H1 (cell line): ENCODE results near the gene CACNA1C.

Experiments used
- ATF3 ChIP-seq: IDR thresholded peaks from 2 replicates; pipeline ENCODE4 v1.6.1; 2011; ENCODE audit warnings: low read depth, mild to moderate bottlenecking, low read length; ENCODE audit not compliant: insufficient read depth
- CTCF ChIP-seq, 3 experiments: IDR thresholded peaks; 1 replicate in 2 of 3; 2 replicates in 1 of 3; pipeline versions ENCODE4 v1.5.1 to v1.6.1; 2011; ENCODE audit warnings: low read length in 3 of 3, mild to moderate bottlenecking in 3 of 3, inconsistent platforms in 2 of 3, low read depth in 1 of 3, moderate library complexity in 1 of 3; ENCODE audit not compliant: insufficient read depth in 1 of 3; ENCODE audit errors: control extremely low read depth in 1 of 3
- EP300 ChIP-seq, 2 experiments: IDR thresholded peaks; 1 replicate in 1 of 2; 2 replicates in 1 of 2; pipeline ENCODE4 v1.6.1; 2011 to 2012; ENCODE audit warnings: low read depth in 2 of 2, low read length in 2 of 2, mild to moderate bottlenecking in 2 of 2, borderline replicate concordance in 1 of 2, inconsistent platforms in 1 of 2, moderate library complexity in 1 of 2
- POLR2AphosphoS5 ChIP-seq: IDR thresholded peaks from 2 replicates; pipeline ENCODE4 v1.6.1; 2011; ENCODE audit warnings: low read depth, low read length
- RAD21 ChIP-seq, 2 experiments: IDR thresholded peaks in 1 of 2; conservative IDR thresholded peaks in 1 of 2; 2 replicates each; pipeline ENCODE4 v1.6.1; 2011; ENCODE audit warnings: low read depth in 2 of 2, low read length in 2 of 2, improper control_type of control experiment in 1 of 2, inconsistent platforms in 1 of 2, mild to moderate bottlenecking in 1 of 2, moderate library complexity in 1 of 2
- RXRA ChIP-seq: IDR thresholded peaks from 2 replicates; pipeline ENCODE4 v1.6.1; 2011; ENCODE audit warnings: low read depth, mild to moderate bottlenecking, low read length, moderate library complexity; ENCODE audit not compliant: insufficient read depth
- SP1 ChIP-seq: IDR thresholded peaks from 2 replicates; pipeline ENCODE4 v1.6.1; 2011; ENCODE audit warnings: low read depth, low read length
- SP2 ChIP-seq: IDR thresholded peaks from 2 replicates; pipeline ENCODE4 v1.6.1; 2012; ENCODE audit warnings: mild to moderate bottlenecking, low read length, inconsistent platforms
- TAF1 ChIP-seq: IDR thresholded peaks from 2 replicates; pipeline ENCODE4 v1.6.1; 2011; ENCODE audit warnings: mild to moderate bottlenecking, low read depth, low read length
- USF2 ChIP-seq: IDR thresholded peaks from 2 replicates; pipeline ENCODE4 v1.6.1; 2011; ENCODE audit warnings: low read length, improper control_type of control experiment
- ZNF274 ChIP-seq: IDR thresholded peaks from 2 replicates; pipeline ENCODE4 v1.7.0; 2012; ENCODE audit warnings: low read length, borderline replicate concordance; ENCODE audit errors: extremely low read depth

GRCh38 chr12:2653461-2653965 lies 600.7 kb downstream of the CACNA1C start:
- TF ChIP-seq EP300 (IDR thresholded peaks at IDR 0.05; ENCODE audit: borderline replicate concordance in 1 of 2, low read depth in 2 of 2, low read length in 2 of 2): no peak
- no peak for TF ChIP-seq RAD21 (IDR thresholded peaks at IDR 0.05 in 1 of 2, conservative IDR thresholded peaks at IDR 0.05 in 1 of 2; ENCODE audit: low read depth in 2 of 2, low read length in 2 of 2)
- TF ChIP-seq CTCF (IDR thresholded peaks at IDR 0.05; ENCODE audit: control extremely low read depth in 1 of 3, insufficient read depth in 1 of 3, low read depth in 1 of 3, low read length in 3 of 3): no peak
- no peak for TF ChIP-seq ZNF274
- TF ChIP-seq SP2: no peak
- TF ChIP-seq SP1: no peak
- TF ChIP-seq POLR2AphosphoS5: no peak
- no peak for TF ChIP-seq TAF1
- TF ChIP-seq ATF3: no peak
- TF ChIP-seq USF2: no peak
- TF ChIP-seq RXRA: no peak
